HepG2 (cell line): ENCODE results near the gene EFNA2. TPM values are rescaled to one million over a fixed set of nuclear protein-coding genes. Genes with fewer than 3 reads are reported as not detected.
"Not testable (repeated sequence)": the region's sequence is repeated elsewhere in the genome, so short reads cannot be mapped to it uniquely, and the experiment has no call there.

Source experiments
- DRAP1 ChIP-seq: IDR thresholded peaks from 2 replicates; pipeline ENCODE4 v1.6.1; 2016; ENCODE audit warnings: missing genetic modification reagents, missing compliant biosample characterization
- GABPA ChIP-seq, 2 experiments: IDR thresholded peaks; 2 replicates each; pipeline ENCODE4 v1.6.1; 2011 to 2016; ENCODE audit warnings: low read depth in 2 of 2, low read length in 1 of 2, missing biosample characterization in 1 of 2, missing genetic modification characterization in 1 of 2
- HDAC2 ChIP-seq: sonication (generic); formaldehyde crosslinking; IDR thresholded peaks from 2 replicates; pipeline ENCODE4 v1.4.0; 2020; ENCODE audit warnings: missing genetic modification reagents
- KDM4B ChIP-seq: sonication (generic); formaldehyde crosslinking; IDR thresholded peaks from 2 replicates; pipeline ENCODE4 v1.4.0; 2020; ENCODE audit warnings: missing genetic modification reagents
- MTA1 ChIP-seq: sonication (generic); formaldehyde crosslinking; IDR thresholded peaks from 2 replicates; pipeline ENCODE4 v1.4.0; 2020; ENCODE audit warnings: missing genetic modification reagents, mild to moderate bottlenecking, borderline replicate concordance
- MYC ChIP-seq: sonication (generic); formaldehyde crosslinking; IDR thresholded peaks from 2 replicates; pipeline ENCODE4 v1.9.0; 2021; ENCODE audit warnings: missing genetic modification reagents, borderline replicate concordance
- PATZ1 ChIP-seq: sonication (generic); formaldehyde crosslinking; IDR thresholded peaks from 2 replicates; pipeline ENCODE4 v1.4.0; 2020; ENCODE audit warnings: missing genetic modification reagents
- RBM22 ChIP-seq: fragments of 200-400 bp; formaldehyde crosslinking; optimal IDR thresholded peaks from 2 replicates; pipeline ENCODE3; 2017; ENCODE audit warnings: mild to moderate bottlenecking, low read length, moderate library complexity
- SKIL ChIP-seq: sonication (generic); formaldehyde crosslinking; IDR thresholded peaks from 2 replicates; pipeline ENCODE4 v1.8.0; 2022; ENCODE audit warnings: missing genetic modification reagents, mild to moderate bottlenecking, moderate library complexity, borderline replicate concordance
- SMAD1 ChIP-seq: sonication (generic); formaldehyde crosslinking; IDR thresholded peaks from 2 replicates; pipeline ENCODE4 v1.4.0; 2020; ENCODE audit warnings: missing genetic modification reagents, low read depth, mild to moderate bottlenecking, borderline replicate concordance
- SOX6 ChIP-seq, 2 experiments: fragments of 450-650 bp in 1 of 2; sonication (generic) in 1 of 2; formaldehyde crosslinking in 1 of 2; IDR thresholded peaks; 2 replicates each; pipeline versions ENCODE4 v1.4.0 to v1.6.1; 2017 to 2020; ENCODE audit warnings: antibody characterized with exemption in 1 of 2, mild to moderate bottlenecking in 1 of 2, missing genetic modification reagents in 1 of 2
- TFAP4 ChIP-seq: sonication (generic); IDR thresholded peaks from 2 replicates; pipeline ENCODE4 v1.6.1; 2016; ENCODE audit warnings: low read depth, borderline replicate concordance
- ZNF263 ChIP-seq: sonication (generic); formaldehyde crosslinking; IDR thresholded peaks from 2 replicates; pipeline ENCODE4 v1.4.0; 2020; ENCODE audit warnings: missing genetic modification reagents
- ZNF296 ChIP-seq: sonication (generic); formaldehyde crosslinking; conservative IDR thresholded peaks from 2 replicates; pipeline ENCODE4 v1.5.0; 2020; ENCODE audit warnings: mild to moderate bottlenecking, missing genetic modification reagents
- ZNF430 ChIP-seq: sonication (generic); formaldehyde crosslinking; IDR thresholded peaks from 2 replicates; pipeline ENCODE4 v1.9.0; 2021; ENCODE audit warnings: mild to moderate bottlenecking, missing genetic modification reagents
- ZNF746 ChIP-seq: sonication (generic); formaldehyde crosslinking; IDR thresholded peaks from 2 replicates; pipeline ENCODE4 v1.8.0; 2022; ENCODE audit warnings: mild to moderate bottlenecking, missing genetic modification reagents
- polyA plus RNA-seq, 8 experiments: library from polyadenylated mRNA; depleted of rRNA in 3 of 8; stranded (reverse) in 7 of 8; unstranded in 1 of 8; fragments of >200 nt; fragmentation: Illumina TruSeq in 4 of 8; extraction: Trizol in 4 of 8; gene quantifications; 2 replicates each; pipeline versions ENCODE4 v1.2.1 to v1.2.3, GENCODE V29; 2011 to 2016; ENCODE audit warnings: low read depth in 4 of 8, missing spikeins in 1 of 8, mixed read lengths in 1 of 8; ENCODE audit not compliant: insufficient read depth in 1 of 8
- total RNA-seq, 5 experiments: library from RNA; depleted of rRNA; stranded (reverse); fragments of >200 nt; fragmentation: Illumina TruSeq; extraction: Trizol; gene quantifications; 2 replicates each; pipeline ENCODE4 v1.2.3, GENCODE V29; 2016; ENCODE audit warnings: low read depth in 1 of 5
- TF ChIP-seq, protein P1 (sequence below): sonication (generic); formaldehyde crosslinking; IDR thresholded peaks from 2 replicates; pipeline ENCODE4 v1.8.0; 2022; ENCODE audit warnings: mild to moderate bottlenecking, missing genetic modification reagents

Gene EFNA2
- total and polyA plus RNA-seq, 2 of the 13 experiments (the other 11 are each of a cell fraction or from before 2014, with no cell fraction given), result 6.0 to 9.9 TPM

GRCh38 chr19:1246265-1247087 is 39.2 kb upstream of the EFNA2 start (continued):
- TF ChIP-seq MYC (CRISPR knock-in tag), result peak; percentile 44; the same call in 1 of the 2 replicates
- peak; percentile 78 for TF ChIP-seq ZNF296 (CRISPR knock-in tag)
- 0 out of 2 replicates have a peak, but pooled peaks have one; percentile 74 for TF ChIP-seq SMAD1 (CRISPR knock-in tag)
- TF ChIP-seq ZNF430 (CRISPR knock-in tag), result 0 out of 2 replicates have a peak, but pooled peaks have one; percentile 17
- TF ChIP-seq MTA1 (CRISPR knock-in tag), result peak; percentile 51; the same call in 1 of the 2 replicates
- TF ChIP-seq, protein P1, sequence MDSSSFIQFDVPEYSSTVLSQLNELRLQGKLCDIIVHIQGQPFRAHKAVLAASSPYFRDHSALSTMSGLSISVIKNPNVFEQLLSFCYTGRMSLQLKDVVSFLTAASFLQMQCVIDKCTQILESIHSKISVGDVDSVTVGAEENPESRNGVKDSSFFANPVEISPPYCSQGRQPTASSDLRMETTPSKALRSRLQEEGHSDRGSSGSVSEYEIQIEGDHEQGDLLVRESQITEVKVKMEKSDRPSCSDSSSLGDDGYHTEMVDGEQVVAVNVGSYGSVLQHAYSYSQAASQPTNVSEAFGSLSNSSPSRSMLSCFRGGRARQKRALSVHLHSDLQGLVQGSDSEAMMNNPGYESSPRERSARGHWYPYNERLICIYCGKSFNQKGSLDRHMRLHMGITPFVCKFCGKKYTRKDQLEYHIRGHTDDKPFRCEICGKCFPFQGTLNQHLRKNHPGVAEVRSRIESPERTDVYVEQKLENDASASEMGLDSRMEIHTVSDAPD (CRISPR knock-in tag), result 0 out of 2 replicates have a peak, but pooled peaks have one; percentile 74
- TF ChIP-seq GABPA (IDR thresholded peaks at IDR 0.05; ENCODE audit: low read depth, low read length); SOX6 (IDR thresholded peaks at IDR 0.05): not testable (repeated sequence)
- TF ChIP-seq GABPA (CRISPR knock-in tag; IDR thresholded peaks at IDR 0.05; ENCODE audit: low read depth), result peak; percentile 40; the same call in 1 of the 2 replicates
- TF ChIP-seq SKIL (CRISPR knock-in tag), result peak; percentile 13; the same call in 1 of the 2 replicates
- 0 out of 2 replicates have a peak, but pooled peaks have one; percentile 43 for TF ChIP-seq ZNF263 (CRISPR knock-in tag)
- peak; percentile 36; the same call in 1 of the 2 replicates for TF ChIP-seq TFAP4
- peak; percentile 63; the same call in 1 of the 2 replicates for TF ChIP-seq ZNF746 (CRISPR knock-in tag)
- peak; percentile 95 for TF ChIP-seq PATZ1
- 0 out of 2 replicates have a peak, but pooled peaks have one; percentile 19 for TF ChIP-seq KDM4B (CRISPR knock-in tag)
- TF ChIP-seq RBM22, result peak; percentile 72
- peak; percentile 85 for TF ChIP-seq SOX6 (CRISPR knock-in tag; IDR thresholded peaks at IDR 0.05)
- peak; percentile 50; the same call in 1 of the 2 replicates for TF ChIP-seq HDAC2 (CRISPR knock-in tag)
- TF ChIP-seq DRAP1 (CRISPR knock-in tag), result 0 out of 2 replicates have a peak, but pooled peaks have one; percentile 48
